HEK293 (cell line): Measurements from ENCODE around the gene ZNF175.

Source experiments
- CTCF ChIA-PET: fragments of 350-600 bp; formaldehyde crosslinking; extraction: SDS; loops from one replicate; lab custom pipeline; 2021; ENCODE audit warnings: antibody characterized with exemption; lab: Yijun Ruan, JAX
- POLR2A ChIA-PET: fragments of 300-600 bp; formaldehyde crosslinking; extraction: SDS; loops from one replicate; lab custom pipeline; 2020; ENCODE audit warnings: antibody characterized with exemption, inconsistent platforms; lab: Yijun Ruan, JAX
- H3K27ac ChIP-seq: fragments of 200-500 bp; sonication (Bioruptor generic); 2 replicates; pipeline ENCODE4 v1.5.1; 2014; ENCODE audit warnings: low read depth, low read length, control low read depth, inconsistent platforms; ENCODE audit errors: extremely low read depth
- H3K36me3 ChIP-seq, 2 experiments: fragments of 200-500 bp in 1 of 2; sonication (Bioruptor generic) in 1 of 2; 1 replicate in 1 of 2; 2 replicates in 1 of 2; pipeline ENCODE4 v1.5.1; 2014 to 2017; ENCODE audit warnings: inconsistent platforms in 2 of 2, low read length in 2 of 2; ENCODE audit not compliant: control insufficient read depth in 2 of 2, insufficient read depth in 1 of 2
- H3K4me1 ChIP-seq: fragments of 200-500 bp; sonication (Bioruptor generic); 2 replicates; pipeline ENCODE4 v1.5.1; 2014; ENCODE audit warnings: mild to moderate bottlenecking, low read length, inconsistent platforms; ENCODE audit not compliant: control insufficient read depth, insufficient read depth
- H3K4me3 ChIP-seq: 2 replicates; pipeline ENCODE4 v1.5.1; 2011; ENCODE audit warnings: low read depth, mild to moderate bottlenecking, control low read depth, low read length, moderate library complexity
- H3K9me3 ChIP-seq: fragments of 200-500 bp; sonication (Bioruptor generic); 2 replicates; pipeline ENCODE4 v1.5.1; 2014; ENCODE audit warnings: low read depth, low read length, inconsistent platforms; ENCODE audit not compliant: control insufficient read depth, insufficient read depth
- HOXD13 ChIP-seq: sonication (generic); formaldehyde crosslinking; IDR thresholded peaks from 2 replicates; pipeline ENCODE4 v1.8.0; 2022; ENCODE audit warnings: missing genetic modification reagents, borderline replicate concordance
- ZBTB8A ChIP-seq: fragments of 450-650 bp; formaldehyde crosslinking; IDR thresholded peaks from 2 replicates; pipeline ENCODE4 v1.5.1; 2016; ENCODE audit warnings: missing biosample characterization, missing genetic modification characterization
- ZNF155 ChIP-seq: fragments of 450-650 bp; formaldehyde crosslinking; IDR thresholded peaks from 2 replicates; pipeline ENCODE4 v1.5.1; 2016; ENCODE audit warnings: missing biosample characterization, missing genetic modification characterization
- ZNF19 ChIP-seq: fragments of 450-650 bp; formaldehyde crosslinking; IDR thresholded peaks from 2 replicates; pipeline ENCODE4; 2016; ENCODE audit warnings: missing biosample characterization, missing genetic modification characterization, low read depth
- ZNF202 ChIP-seq: fragments of 450-650 bp; formaldehyde crosslinking; IDR thresholded peaks from 2 replicates; pipeline ENCODE4 v1.5.1; 2016; ENCODE audit warnings: missing biosample characterization, missing genetic modification characterization, borderline replicate concordance
- ZNF221 ChIP-seq: fragments of 450-650 bp; formaldehyde crosslinking; IDR thresholded peaks from 2 replicates; pipeline ENCODE4 v1.5.1; 2017; ENCODE audit warnings: missing biosample characterization, missing genetic modification characterization, borderline replicate concordance
- ZNF24 ChIP-seq: fragments of 450-650 bp; formaldehyde crosslinking; IDR thresholded peaks from 2 replicates; pipeline ENCODE4 v1.5.1; 2016; ENCODE audit warnings: missing biosample characterization, missing genetic modification characterization
- ZNF549 ChIP-seq: fragments of 450-650 bp; IDR thresholded peaks from 2 replicates; pipeline ENCODE4 v1.5.1; 2018; ENCODE audit warnings: missing biosample characterization, missing genetic modification characterization, mild to moderate bottlenecking, inconsistent platforms, moderate library complexity
- ZNF623 ChIP-seq: fragments of 450-650 bp; formaldehyde crosslinking; IDR thresholded peaks from 2 replicates; pipeline ENCODE4 v1.5.1; 2016; ENCODE audit warnings: missing biosample characterization, missing genetic modification characterization
- TF ChIP-seq, protein P1 (sequence below): fragments of 450-650 bp; formaldehyde crosslinking; IDR thresholded peaks from 2 replicates; pipeline ENCODE4 v1.5.1; 2017; ENCODE audit warnings: missing biosample characterization, missing genetic modification characterization
- TF ChIP-seq, protein P2 (sequence below): fragments of 450-650 bp; formaldehyde crosslinking; IDR thresholded peaks from 2 replicates; pipeline ENCODE4 v1.5.1; 2016; ENCODE audit warnings: missing biosample characterization, missing genetic modification characterization, low read depth
- TF ChIP-seq, protein P3 (sequence below): fragments of 450-650 bp; IDR thresholded peaks from 2 replicates; pipeline ENCODE4 v1.5.1; 2018; ENCODE audit warnings: missing biosample characterization, missing genetic modification characterization
- TF ChIP-seq, protein P4 (sequence below): fragments of 450-650 bp; formaldehyde crosslinking; IDR thresholded peaks from 2 replicates; pipeline ENCODE4 v1.5.1; 2016; ENCODE audit warnings: missing biosample characterization, missing genetic modification characterization
- TF ChIP-seq, protein P5 (sequence below): fragments of 450-650 bp; formaldehyde crosslinking; IDR thresholded peaks from 2 replicates; pipeline ENCODE4 v1.5.1; 2016; ENCODE audit warnings: missing biosample characterization, missing genetic modification characterization
- TF ChIP-seq, protein P6 (sequence below): fragments of 450-650 bp; formaldehyde crosslinking; IDR thresholded peaks from 2 replicates; pipeline ENCODE4 v1.5.0; 2017; ENCODE audit warnings: missing biosample characterization, missing genetic modification characterization, borderline replicate concordance
- TF ChIP-seq, protein P7 (sequence below): fragments of 450-650 bp; formaldehyde crosslinking; IDR thresholded peaks from 2 replicates; pipeline ENCODE4 v1.5.1; 2016; ENCODE audit warnings: missing biosample characterization, missing genetic modification characterization
- TF ChIP-seq, protein P8 (sequence below): fragments of 450-650 bp; formaldehyde crosslinking; IDR thresholded peaks from 2 replicates; pipeline ENCODE4 v1.5.1; 2016; ENCODE audit warnings: missing biosample characterization, missing genetic modification characterization, borderline replicate concordance

ZNF175 gene

DNA sequence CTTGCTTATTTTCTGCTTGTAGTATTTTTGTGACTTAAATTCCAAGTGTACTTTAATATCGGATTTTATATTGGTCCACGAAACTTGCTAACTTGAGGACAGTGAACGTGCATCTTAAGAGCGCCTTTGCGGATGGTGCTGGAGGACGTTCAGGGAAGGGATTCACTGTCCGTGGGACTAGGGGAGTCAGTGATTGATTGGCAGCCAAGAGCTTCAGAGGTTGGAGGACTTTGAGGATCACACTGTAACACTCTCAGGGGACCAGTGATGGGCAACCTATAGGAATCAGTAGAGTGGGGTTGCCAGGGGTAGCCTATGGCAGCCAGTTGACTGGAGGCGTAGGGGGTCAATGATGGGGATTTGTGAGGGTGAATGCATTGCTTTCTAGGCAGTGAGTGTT lies 516 bp downstream of the ZNF175 start:
- POLR2A ChIA-PET: interaction anchor here (0.8 to 1.2 kb wide), 5 partner anchors 23 to 313 kb away, joined by 3 to 42 read pairs (median 8); no protein-coding TSS in a partner anchor
- no peaks in the 10 kb centered on the region for H3K9me3 ChIP-seq
- peak overlapping the region; percentile 92 for H3K4me3 ChIP-seq
- H3K27ac ChIP-seq: no peak overlapping the region
- CTCF ChIA-PET: interaction anchor here (1.1 to 1.8 kb wide), 2 partner anchors 56 to 90 kb away, joined by 4 to 5 read pairs; no protein-coding TSS in a partner anchor
- H3K36me3 ChIP-seq: peaks cover 12 to 28% of the 10 kb centered on the region in 2 experiments; a peak in 2 of 3 replicates
- H3K4me1 ChIP-seq: no peaks in the 10 kb centered on the region
- TF ChIP-seq, protein P1, sequence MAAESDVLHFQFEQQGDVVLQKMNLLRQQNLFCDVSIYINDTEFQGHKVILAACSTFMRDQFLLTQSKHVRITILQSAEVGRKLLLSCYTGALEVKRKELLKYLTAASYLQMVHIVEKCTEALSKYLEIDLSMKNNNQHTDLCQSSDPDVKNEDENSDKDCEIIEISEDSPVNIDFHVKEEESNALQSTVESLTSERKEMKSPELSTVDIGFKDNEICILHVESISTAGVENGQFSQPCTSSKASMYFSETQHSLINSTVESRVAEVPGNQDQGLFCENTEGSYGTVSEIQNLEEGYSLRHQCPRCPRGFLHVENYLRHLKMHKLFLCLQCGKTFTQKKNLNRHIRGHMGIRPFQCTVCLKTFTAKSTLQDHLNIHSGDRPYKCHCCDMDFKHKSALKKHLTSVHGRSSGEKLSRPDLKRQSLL (tag by site-specific recombination): no peak
- TF ChIP-seq, protein P2, sequence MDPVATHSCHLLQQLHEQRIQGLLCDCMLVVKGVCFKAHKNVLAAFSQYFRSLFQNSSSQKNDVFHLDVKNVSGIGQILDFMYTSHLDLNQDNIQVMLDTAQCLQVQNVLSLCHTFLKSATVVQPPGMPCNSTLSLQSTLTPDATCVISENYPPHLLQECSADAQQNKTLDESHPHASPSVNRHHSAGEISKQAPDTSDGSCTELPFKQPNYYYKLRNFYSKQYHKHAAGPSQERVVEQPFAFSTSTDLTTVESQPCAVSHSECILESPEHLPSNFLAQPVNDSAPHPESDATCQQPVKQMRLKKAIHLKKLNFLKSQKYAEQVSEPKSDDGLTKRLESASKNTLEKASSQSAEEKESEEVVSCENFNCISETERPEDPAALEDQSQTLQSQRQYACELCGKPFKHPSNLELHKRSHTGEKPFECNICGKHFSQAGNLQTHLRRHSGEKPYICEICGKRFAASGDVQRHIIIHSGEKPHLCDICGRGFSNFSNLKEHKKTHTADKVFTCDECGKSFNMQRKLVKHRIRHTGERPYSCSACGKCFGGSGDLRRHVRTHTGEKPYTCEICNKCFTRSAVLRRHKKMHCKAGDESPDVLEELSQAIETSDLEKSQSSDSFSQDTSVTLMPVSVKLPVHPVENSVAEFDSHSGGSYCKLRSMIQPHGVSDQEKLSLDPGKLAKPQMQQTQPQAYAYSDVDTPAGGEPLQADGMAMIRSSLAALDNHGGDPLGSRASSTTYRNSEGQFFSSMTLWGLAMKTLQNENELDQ (tag by site-specific recombination): no peak
- TF ChIP-seq HOXD13 (CRISPR knock-in tag) (no peak), ZNF24 (tag by site-specific recombination) (no peak), ZNF549 (tag by site-specific recombination) (no peak), ZNF221 (tag by site-specific recombination) (no peak), ZNF623 (tag by site-specific recombination) (no peak), ZNF202 (tag by site-specific recombination) (no peak), ZBTB8A (no peak), ZNF19 (no peak), ZNF155 (tag by site-specific recombination) (no peak)
- TF ChIP-seq, protein P3, sequence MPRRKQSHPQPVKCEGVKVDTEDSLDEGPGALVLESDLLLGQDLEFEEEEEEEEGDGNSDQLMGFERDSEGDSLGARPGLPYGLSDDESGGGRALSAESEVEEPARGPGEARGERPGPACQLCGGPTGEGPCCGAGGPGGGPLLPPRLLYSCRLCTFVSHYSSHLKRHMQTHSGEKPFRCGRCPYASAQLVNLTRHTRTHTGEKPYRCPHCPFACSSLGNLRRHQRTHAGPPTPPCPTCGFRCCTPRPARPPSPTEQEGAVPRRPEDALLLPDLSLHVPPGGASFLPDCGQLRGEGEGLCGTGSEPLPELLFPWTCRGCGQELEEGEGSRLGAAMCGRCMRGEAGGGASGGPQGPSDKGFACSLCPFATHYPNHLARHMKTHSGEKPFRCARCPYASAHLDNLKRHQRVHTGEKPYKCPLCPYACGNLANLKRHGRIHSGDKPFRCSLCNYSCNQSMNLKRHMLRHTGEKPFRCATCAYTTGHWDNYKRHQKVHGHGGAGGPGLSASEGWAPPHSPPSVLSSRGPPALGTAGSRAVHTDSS (tag by site-specific recombination): no peak
- TF ChIP-seq, protein P4, sequence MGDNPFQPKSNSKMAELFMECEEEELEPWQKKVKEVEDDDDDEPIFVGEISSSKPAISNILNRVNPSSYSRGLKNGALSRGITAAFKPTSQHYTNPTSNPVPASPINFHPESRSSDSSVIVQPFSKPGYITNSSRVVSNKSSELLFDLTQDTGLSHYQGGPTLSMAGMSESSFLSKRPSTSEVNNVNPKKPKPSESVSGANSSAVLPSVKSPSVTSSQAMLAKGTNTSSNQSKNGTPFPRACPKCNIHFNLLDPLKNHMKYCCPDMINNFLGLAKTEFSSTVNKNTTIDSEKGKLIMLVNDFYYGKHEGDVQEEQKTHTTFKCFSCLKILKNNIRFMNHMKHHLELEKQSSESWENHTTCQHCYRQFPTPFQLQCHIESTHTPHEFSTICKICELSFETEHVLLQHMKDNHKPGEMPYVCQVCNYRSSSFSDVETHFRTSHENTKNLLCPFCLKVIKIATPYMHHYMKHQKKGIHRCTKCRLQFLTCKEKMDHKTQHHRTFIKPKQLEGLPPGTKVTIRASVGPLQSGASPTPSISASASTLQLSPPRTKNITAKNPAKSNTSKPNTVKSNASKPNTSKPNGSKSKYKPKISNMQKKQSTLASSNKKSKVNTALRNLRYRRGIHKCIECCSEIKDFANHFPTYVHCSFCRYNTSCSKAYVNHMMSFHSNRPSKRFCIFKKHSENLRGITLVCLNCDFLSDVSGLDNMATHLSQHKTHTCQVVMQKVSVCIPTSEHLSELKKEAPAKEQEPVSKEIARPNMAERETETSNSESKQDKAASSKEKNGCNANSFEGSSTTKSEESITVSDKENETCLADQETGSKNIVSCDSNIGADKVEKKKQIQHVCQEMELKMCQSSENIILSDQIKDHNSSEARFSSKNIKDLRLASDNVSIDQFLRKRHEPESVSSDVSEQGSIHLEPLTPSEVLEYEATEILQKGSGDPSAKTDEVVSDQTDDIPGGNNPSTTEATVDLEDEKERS: no peak
- TF ChIP-seq, protein P5, sequence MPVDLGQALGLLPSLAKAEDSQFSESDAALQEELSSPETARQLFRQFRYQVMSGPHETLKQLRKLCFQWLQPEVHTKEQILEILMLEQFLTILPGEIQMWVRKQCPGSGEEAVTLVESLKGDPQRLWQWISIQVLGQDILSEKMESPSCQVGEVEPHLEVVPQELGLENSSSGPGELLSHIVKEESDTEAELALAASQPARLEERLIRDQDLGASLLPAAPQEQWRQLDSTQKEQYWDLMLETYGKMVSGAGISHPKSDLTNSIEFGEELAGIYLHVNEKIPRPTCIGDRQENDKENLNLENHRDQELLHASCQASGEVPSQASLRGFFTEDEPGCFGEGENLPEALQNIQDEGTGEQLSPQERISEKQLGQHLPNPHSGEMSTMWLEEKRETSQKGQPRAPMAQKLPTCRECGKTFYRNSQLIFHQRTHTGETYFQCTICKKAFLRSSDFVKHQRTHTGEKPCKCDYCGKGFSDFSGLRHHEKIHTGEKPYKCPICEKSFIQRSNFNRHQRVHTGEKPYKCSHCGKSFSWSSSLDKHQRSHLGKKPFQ (tag by site-specific recombination): no peak
- TF ChIP-seq, protein P6, sequence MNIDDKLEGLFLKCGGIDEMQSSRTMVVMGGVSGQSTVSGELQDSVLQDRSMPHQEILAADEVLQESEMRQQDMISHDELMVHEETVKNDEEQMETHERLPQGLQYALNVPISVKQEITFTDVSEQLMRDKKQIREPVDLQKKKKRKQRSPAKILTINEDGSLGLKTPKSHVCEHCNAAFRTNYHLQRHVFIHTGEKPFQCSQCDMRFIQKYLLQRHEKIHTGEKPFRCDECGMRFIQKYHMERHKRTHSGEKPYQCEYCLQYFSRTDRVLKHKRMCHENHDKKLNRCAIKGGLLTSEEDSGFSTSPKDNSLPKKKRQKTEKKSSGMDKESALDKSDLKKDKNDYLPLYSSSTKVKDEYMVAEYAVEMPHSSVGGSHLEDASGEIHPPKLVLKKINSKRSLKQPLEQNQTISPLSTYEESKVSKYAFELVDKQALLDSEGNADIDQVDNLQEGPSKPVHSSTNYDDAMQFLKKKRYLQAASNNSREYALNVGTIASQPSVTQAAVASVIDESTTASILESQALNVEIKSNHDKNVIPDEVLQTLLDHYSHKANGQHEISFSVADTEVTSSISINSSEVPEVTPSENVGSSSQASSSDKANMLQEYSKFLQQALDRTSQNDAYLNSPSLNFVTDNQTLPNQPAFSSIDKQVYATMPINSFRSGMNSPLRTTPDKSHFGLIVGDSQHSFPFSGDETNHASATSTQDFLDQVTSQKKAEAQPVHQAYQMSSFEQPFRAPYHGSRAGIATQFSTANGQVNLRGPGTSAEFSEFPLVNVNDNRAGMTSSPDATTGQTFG (tag by site-specific recombination): no peak
- TF ChIP-seq, protein P7, sequence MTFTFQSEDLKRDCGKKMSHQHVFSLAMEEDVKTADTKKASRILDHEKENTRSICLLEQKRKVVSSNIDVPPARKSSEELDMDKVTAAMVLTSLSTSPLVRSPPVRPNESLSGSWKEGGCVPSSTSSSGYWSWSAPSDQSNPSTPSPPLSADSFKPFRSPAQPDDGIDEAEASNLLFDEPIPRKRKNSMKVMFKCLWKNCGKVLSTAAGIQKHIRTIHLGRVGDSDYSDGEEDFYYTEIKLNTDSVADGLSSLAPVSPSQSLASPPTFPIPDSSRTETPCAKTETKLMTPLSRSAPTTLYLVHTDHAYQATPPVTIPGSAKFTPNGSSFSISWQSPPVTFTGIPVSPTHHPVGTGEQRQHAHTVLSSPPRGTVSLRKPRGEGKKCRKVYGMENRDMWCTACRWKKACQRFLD: no peak
- TF ChIP-seq, protein P8, sequence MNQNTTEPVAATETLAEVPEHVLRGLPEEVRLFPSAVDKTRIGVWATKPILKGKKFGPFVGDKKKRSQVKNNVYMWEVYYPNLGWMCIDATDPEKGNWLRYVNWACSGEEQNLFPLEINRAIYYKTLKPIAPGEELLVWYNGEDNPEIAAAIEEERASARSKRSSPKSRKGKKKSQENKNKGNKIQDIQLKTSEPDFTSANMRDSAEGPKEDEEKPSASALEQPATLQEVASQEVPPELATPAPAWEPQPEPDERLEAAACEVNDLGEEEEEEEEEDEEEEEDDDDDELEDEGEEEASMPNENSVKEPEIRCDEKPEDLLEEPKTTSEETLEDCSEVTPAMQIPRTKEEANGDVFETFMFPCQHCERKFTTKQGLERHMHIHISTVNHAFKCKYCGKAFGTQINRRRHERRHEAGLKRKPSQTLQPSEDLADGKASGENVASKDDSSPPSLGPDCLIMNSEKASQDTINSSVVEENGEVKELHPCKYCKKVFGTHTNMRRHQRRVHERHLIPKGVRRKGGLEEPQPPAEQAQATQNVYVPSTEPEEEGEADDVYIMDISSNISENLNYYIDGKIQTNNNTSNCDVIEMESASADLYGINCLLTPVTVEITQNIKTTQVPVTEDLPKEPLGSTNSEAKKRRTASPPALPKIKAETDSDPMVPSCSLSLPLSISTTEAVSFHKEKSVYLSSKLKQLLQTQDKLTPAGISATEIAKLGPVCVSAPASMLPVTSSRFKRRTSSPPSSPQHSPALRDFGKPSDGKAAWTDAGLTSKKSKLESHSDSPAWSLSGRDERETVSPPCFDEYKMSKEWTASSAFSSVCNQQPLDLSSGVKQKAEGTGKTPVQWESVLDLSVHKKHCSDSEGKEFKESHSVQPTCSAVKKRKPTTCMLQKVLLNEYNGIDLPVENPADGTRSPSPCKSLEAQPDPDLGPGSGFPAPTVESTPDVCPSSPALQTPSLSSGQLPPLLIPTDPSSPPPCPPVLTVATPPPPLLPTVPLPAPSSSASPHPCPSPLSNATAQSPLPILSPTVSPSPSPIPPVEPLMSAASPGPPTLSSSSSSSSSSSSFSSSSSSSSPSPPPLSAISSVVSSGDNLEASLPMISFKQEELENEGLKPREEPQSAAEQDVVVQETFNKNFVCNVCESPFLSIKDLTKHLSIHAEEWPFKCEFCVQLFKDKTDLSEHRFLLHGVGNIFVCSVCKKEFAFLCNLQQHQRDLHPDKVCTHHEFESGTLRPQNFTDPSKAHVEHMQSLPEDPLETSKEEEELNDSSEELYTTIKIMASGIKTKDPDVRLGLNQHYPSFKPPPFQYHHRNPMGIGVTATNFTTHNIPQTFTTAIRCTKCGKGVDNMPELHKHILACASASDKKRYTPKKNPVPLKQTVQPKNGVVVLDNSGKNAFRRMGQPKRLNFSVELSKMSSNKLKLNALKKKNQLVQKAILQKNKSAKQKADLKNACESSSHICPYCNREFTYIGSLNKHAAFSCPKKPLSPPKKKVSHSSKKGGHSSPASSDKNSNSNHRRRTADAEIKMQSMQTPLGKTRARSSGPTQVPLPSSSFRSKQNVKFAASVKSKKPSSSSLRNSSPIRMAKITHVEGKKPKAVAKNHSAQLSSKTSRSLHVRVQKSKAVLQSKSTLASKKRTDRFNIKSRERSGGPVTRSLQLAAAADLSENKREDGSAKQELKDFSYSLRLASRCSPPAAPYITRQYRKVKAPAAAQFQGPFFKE: no peak
